ENCODE results near the gene PYGO1.

Gene PYGO1

DNA sequence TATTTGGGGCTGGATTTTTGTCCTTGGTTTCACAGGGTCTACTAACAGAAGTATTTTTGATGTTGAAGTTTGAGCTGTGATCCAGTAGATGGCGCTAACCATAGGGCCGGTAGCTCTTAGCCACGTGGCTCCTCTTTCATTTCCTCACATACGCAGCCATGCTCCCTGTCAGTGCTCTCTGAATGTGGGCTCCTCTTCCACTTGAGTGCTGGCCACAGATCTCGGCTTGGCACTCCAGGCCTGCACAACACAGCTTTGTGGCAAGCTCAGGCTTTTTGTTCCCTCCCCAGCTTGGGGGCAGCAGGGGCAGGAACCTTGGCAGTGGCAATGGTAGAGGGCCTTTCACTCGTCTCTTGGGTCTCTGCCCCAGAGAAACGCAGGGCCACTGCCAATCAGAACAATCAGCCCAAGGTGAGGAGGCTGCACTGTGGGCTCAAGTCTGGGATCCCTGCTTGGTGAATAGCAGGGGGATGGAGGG lies 61.5 kb downstream of the PYGO1 start:
- Histone ChIP-seq H4K8ac (ENCODE audit: low read depth, low read length) (no peak overlapping the region), H3K27me3 (ENCODE audit: insufficient read depth, low read length, poor library complexity) (no peaks in the 10 kb centered on the region), H3K4me2 (ENCODE audit: low read length) (no peak overlapping the region), H3K56ac (ENCODE audit: low read length) (peak overlapping the region; percentile 68), H2AK5ac (ENCODE audit: low read length) (no peak overlapping the region), H3K27ac (ENCODE audit: low read depth, low read length) (no peak overlapping the region), H3K9ac (ENCODE audit: low read length) (no peak overlapping the region), H3K79me1 (ENCODE audit: low read length) (no peaks in the 10 kb centered on the region), H4K5ac (ENCODE audit: low read length) (no peak overlapping the region), H2BK120ac (ENCODE audit: low read depth, low read length) (no peak overlapping the region), H3K79me2 (ENCODE audit: control insufficient read depth, insufficient read depth, low read length) (no peaks in the 10 kb centered on the region), H2BK15ac (replicated peaks; ENCODE audit: low read depth) (no peak overlapping the region), H3K18ac (ENCODE audit: low read length) (peak overlapping the region; percentile 64), H3K4ac (ENCODE audit: low read depth, low read length) (peak overlapping the region; percentile 58), H3K23ac (ENCODE audit: low read length) (no peak overlapping the region), H3K4me3 (ENCODE audit: low read length) (no peak overlapping the region), H3K4me1 (ENCODE audit: control insufficient read depth, low read depth, low read length) (peaks cover 6% of the 10 kb centered on the region), H2BK5ac (ENCODE audit: low read length) (no peak overlapping the region), H3K36me3 (ENCODE audit: control insufficient read depth, insufficient read depth, low read length) (no peaks in the 10 kb centered on the region)
- no CpG with 5 or more reads among the region's 7 CpGs for WGBS (ENCODE audit: extremely low coverage, insufficient coverage, low lambda C conversion rate)
- peak; percentile 79 for DNase-seq

DNA sequence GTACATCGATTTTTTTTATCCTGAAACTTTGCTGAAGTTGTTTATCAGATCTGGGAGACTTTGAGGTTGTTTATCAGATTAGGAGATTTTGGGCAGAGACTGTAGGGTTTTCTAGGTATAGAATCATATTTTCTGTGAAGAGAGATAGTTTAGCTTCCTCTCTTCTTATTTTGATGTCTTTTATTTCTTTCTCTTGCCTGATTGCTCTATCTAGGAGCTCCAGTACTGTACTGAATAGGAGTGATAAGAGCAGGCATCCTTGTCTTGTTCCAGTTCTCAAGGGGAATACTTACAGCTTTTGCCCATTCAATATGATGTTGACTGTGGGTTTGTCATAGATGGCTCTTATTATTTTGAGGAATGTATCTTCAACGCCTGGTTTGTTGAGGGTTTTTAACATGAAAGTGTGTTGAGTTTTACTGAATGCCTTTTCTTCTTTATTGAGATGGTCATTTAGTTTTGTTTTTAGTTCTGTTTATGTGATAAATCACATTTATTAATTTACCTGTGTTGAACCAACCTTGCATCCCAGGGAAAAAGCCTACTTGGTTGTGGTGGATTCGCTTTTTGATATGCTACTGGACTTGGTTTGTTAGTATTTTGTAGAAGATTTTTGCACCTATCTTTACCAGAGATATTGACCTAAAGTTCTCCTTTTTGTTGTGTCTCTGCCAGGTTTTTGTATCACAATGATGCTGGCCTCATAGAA lies 65.2 kb downstream of the PYGO1 start:
- Histone ChIP-seq H2BK5ac (ENCODE audit: low read length) (no peak overlapping the region), H3K27ac (ENCODE audit: low read depth, low read length) (no peak overlapping the region), H3K18ac (ENCODE audit: low read length) (no peak overlapping the region), H3K27me3 (ENCODE audit: insufficient read depth, low read length, poor library complexity) (no peaks in the 10 kb centered on the region), H3K79me1 (ENCODE audit: low read length) (no peaks in the 10 kb centered on the region), H3K4me1 (ENCODE audit: control insufficient read depth, low read depth, low read length) (no peaks in the 10 kb centered on the region), H2BK15ac (replicated peaks; ENCODE audit: low read depth) (no peak overlapping the region), H3K23ac (ENCODE audit: low read length) (no peak overlapping the region), H3K56ac (ENCODE audit: low read length) (no peak overlapping the region), H3K4me3 (ENCODE audit: low read length) (no peak overlapping the region), H4K8ac (ENCODE audit: low read depth, low read length) (no peak overlapping the region), H3K4ac (ENCODE audit: low read depth, low read length) (no peak overlapping the region), H3K4me2 (ENCODE audit: low read length) (no peak overlapping the region), H3K79me2 (ENCODE audit: control insufficient read depth, insufficient read depth, low read length) (no peaks in the 10 kb centered on the region), H3K36me3 (ENCODE audit: control insufficient read depth, insufficient read depth, low read length) (no peaks in the 10 kb centered on the region), H2BK120ac (ENCODE audit: low read depth, low read length) (no peak overlapping the region), H4K5ac (ENCODE audit: low read length) (no peak overlapping the region), H2AK5ac (ENCODE audit: low read length) (no peak overlapping the region), H3K9ac (ENCODE audit: low read length) (no peak overlapping the region)
- no CpG with 5 or more reads among the region's 3 CpGs for WGBS (ENCODE audit: extremely low coverage, insufficient coverage, low lambda C conversion rate)
- DNase-seq: no peak

DNA sequence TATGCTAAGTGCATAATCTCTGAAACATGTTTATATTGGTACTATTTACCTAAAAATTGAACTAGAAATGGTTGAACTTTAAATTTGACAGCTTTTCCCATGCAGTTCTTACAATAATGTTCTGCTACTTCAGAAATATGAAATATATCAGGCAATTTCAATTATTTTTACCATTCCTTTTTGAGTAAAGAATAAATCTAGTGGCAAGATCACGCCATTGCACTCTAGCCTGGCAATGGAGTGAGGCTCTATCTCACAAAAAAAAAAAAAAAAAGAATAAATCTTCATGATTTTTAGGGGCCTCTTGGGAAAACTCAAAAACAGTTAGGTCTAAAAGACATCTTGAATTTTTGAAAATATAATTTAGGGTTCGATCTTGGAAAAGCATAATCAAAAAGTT lies 69.5 kb downstream of the PYGO1 start:
- no peak overlapping the region for H4K8ac ChIP-seq (ENCODE audit: low read depth, low read length)
- DNase-seq: no peak
- no peak overlapping the region for H4K5ac ChIP-seq (ENCODE audit: low read length)
- H2BK15ac ChIP-seq (replicated peaks; ENCODE audit: low read depth): no peak overlapping the region
- H3K79me2 ChIP-seq (ENCODE audit: control insufficient read depth, insufficient read depth, low read length): no peaks in the 10 kb centered on the region
- no peak overlapping the region for H2BK120ac ChIP-seq (ENCODE audit: low read depth, low read length)
- no peak overlapping the region for H3K27ac ChIP-seq (ENCODE audit: low read depth, low read length)
- H3K23ac ChIP-seq (ENCODE audit: low read length): no peak overlapping the region
- no peaks in the 10 kb centered on the region for H3K36me3 ChIP-seq (ENCODE audit: control insufficient read depth, insufficient read depth, low read length)
- H3K79me1 ChIP-seq (ENCODE audit: low read length): no peaks in the 10 kb centered on the region
- no peak overlapping the region for H2AK5ac ChIP-seq (ENCODE audit: low read length)
- H3K9ac ChIP-seq (ENCODE audit: low read length): no peak overlapping the region
- no peak overlapping the region for H2BK5ac ChIP-seq (ENCODE audit: low read length)
- no peak overlapping the region for H3K56ac ChIP-seq (ENCODE audit: low read length)
- no peak overlapping the region for H3K4me2 ChIP-seq (ENCODE audit: low read length)
- H3K4ac ChIP-seq (ENCODE audit: low read depth, low read length): no peak overlapping the region
- H3K4me1 ChIP-seq (ENCODE audit: control insufficient read depth, low read depth, low read length): no peaks in the 10 kb centered on the region
- H3K4me3 ChIP-seq (ENCODE audit: low read length): no peak overlapping the region
- WGBS (ENCODE audit: extremely low coverage, insufficient coverage, low lambda C conversion rate): no CpG with 5 or more reads among the region's 2 CpGs
- H3K27me3 ChIP-seq (ENCODE audit: insufficient read depth, low read length, poor library complexity): no peaks in the 10 kb centered on the region
- H3K18ac ChIP-seq (ENCODE audit: low read length): no peak overlapping the region

DNA sequence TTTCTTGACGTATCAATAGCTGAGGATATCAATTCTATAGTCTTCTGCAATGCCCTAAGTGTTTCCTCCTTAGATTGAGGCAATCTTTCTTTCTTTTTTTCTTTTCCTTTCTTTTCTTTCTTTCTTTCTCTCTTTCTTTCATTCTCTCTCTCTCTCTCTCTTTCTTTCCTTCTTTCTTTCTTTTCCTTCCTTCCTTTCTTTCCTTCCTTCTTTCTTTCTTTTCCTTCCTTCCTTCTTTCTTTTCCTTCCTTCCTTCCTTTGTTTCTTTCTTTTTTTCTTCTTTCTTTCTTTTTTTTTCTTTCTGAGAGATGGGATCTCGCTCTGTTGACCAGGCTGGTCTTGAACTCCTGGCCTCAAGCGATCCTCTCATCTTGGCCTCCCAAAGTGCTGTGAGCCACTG lies 70.1 kb downstream of the PYGO1 start:
- no peak overlapping the region for H3K4me2 ChIP-seq (ENCODE audit: low read length)
- no peak overlapping the region for H3K23ac ChIP-seq (ENCODE audit: low read length)
- no peak overlapping the region for H2BK15ac ChIP-seq (replicated peaks; ENCODE audit: low read depth)
- DNase-seq: no peak
- H2BK5ac ChIP-seq (ENCODE audit: low read length): no peak overlapping the region
- H3K27ac ChIP-seq (ENCODE audit: low read depth, low read length): no peak overlapping the region
- H4K5ac ChIP-seq (ENCODE audit: low read length): no peak overlapping the region
- no peak overlapping the region for H3K4ac ChIP-seq (ENCODE audit: low read depth, low read length)
- no CpG with 5 or more reads among the region's 3 CpGs for WGBS (ENCODE audit: extremely low coverage, insufficient coverage, low lambda C conversion rate)
- no peaks in the 10 kb centered on the region for H3K79me1 ChIP-seq (ENCODE audit: low read length)
- H3K9ac ChIP-seq (ENCODE audit: low read length): no peak overlapping the region
- H2BK120ac ChIP-seq (ENCODE audit: low read depth, low read length): no peak overlapping the region
- no peak overlapping the region for H2AK5ac ChIP-seq (ENCODE audit: low read length)
- no peak overlapping the region for H3K56ac ChIP-seq (ENCODE audit: low read length)
- H3K18ac ChIP-seq (ENCODE audit: low read length): no peak overlapping the region
- H4K8ac ChIP-seq (ENCODE audit: low read depth, low read length): no peak overlapping the region
- no peaks in the 10 kb centered on the region for H3K36me3 ChIP-seq (ENCODE audit: control insufficient read depth, insufficient read depth, low read length)
- no peaks in the 10 kb centered on the region for H3K4me1 ChIP-seq (ENCODE audit: control insufficient read depth, low read depth, low read length)
- no peak overlapping the region for H3K4me3 ChIP-seq (ENCODE audit: low read length)
- no peaks in the 10 kb centered on the region for H3K79me2 ChIP-seq (ENCODE audit: control insufficient read depth, insufficient read depth, low read length)
- no peaks in the 10 kb centered on the region for H3K27me3 ChIP-seq (ENCODE audit: insufficient read depth, low read length, poor library complexity)

DNA sequence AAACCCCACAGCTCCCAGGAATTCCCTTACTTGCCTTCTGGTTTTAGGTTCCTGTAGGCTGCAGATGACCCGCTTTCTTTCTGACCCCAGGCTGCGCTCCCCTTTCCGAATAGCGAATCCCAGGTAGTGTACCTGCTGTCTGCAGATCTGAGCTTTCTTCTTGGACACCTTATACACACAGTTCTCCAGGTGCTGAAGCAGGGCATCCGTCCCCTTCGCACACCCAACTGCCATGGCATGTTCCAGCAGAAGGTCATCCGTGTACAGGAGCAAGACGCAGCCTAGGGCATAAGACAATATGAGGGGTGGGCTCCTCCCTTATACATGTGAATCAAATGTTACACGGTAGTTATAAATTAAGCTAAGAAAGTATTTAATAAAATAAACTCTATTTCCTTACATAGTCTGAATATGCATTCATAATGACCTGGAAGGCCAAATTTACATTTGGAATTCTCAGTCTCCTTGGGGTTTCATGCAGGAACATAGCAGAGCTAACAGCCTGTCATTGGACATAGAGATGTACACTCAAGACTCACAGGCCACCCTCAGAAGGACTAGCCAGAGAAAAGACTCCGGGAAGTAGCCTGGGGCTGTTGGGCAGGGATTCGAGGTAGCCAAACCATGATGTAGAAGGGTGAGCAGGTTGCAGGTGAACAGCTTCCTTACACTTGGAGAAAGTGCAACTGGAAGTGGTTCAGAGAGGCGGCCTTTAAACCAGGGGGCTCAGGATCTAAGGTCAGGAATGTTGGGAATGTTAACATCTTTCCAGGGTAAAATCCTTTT lies 72.0 kb downstream of the PYGO1 start:
- Histone ChIP-seq H3K4me3 (ENCODE audit: low read length) (no peak overlapping the region), H3K4ac (ENCODE audit: low read depth, low read length) (no peak overlapping the region), H3K79me1 (ENCODE audit: low read length) (no peaks in the 10 kb centered on the region), H4K5ac (ENCODE audit: low read length) (no peak overlapping the region), H2BK15ac (replicated peaks; ENCODE audit: low read depth) (no peak overlapping the region), H3K9ac (ENCODE audit: low read length) (no peak overlapping the region), H3K27me3 (ENCODE audit: insufficient read depth, low read length, poor library complexity) (no peaks in the 10 kb centered on the region), H3K4me2 (ENCODE audit: low read length) (no peak overlapping the region), H3K23ac (ENCODE audit: low read length) (no peak overlapping the region), H3K56ac (ENCODE audit: low read length) (no peak overlapping the region), H2AK5ac (ENCODE audit: low read length) (no peak overlapping the region), H3K79me2 (ENCODE audit: control insufficient read depth, insufficient read depth, low read length) (no peaks in the 10 kb centered on the region), H3K18ac (ENCODE audit: low read length) (no peak overlapping the region), H4K8ac (ENCODE audit: low read depth, low read length) (no peak overlapping the region), H2BK5ac (ENCODE audit: low read length) (no peak overlapping the region), H2BK120ac (ENCODE audit: low read depth, low read length) (no peak overlapping the region), H3K36me3 (ENCODE audit: control insufficient read depth, insufficient read depth, low read length) (no peaks in the 10 kb centered on the region), H3K27ac (ENCODE audit: low read depth, low read length) (no peak overlapping the region), H3K4me1 (ENCODE audit: control insufficient read depth, low read depth, low read length) (no peaks in the 10 kb centered on the region)
- DNase-seq: no peak
- no CpG with 5 or more reads among the region's 12 CpGs for WGBS (ENCODE audit: extremely low coverage, insufficient coverage, low lambda C conversion rate)
